IMR-90 (cell line): ENCODE data around the gene PTPRN2. TPM values are rescaled to one million over a fixed set of nuclear protein-coding genes. Genes with fewer than 3 reads are reported as not detected.

Experiments used
- ATAC-seq: fragments of 200-7000 bp; cut with Tn5 transposase; 2 replicates; pipeline ENCODE4 v1.9.1; 2020; ENCODE audit warnings: low read depth, mild to moderate bottlenecking, moderate library complexity
- BruUV-seq: library from RNA; stranded (reverse); fragments of 400-500 nt; replicated peaks from 2 replicates; lab custom pipeline; 2021; lab: Mats Ljungman, UMichigan
- CTCF ChIA-PET: fragments of 300-600 bp; formaldehyde crosslinking; extraction: SDS; loops from one replicate; lab custom pipeline; 2021; ENCODE audit warnings: antibody characterized with exemption; lab: Yijun Ruan, JAX
- POLR2A ChIA-PET: fragments of 300-600 bp; sonication (Branson Sonifier 250); formaldehyde crosslinking; loops from one replicate; lab custom pipeline; 2022; ENCODE audit warnings: antibody characterized with exemption; ENCODE audit not compliant: unreplicated experiment; lab: Charles Lee
- DNase-seq: peaks from one replicate; pipeline ENCODE4 v3.0.0; 2013
- H2AFZ ChIP-seq: replicated peaks from 2 replicates; pipeline ENCODE3; 2013; ENCODE audit warnings: low read length, mild to moderate bottlenecking; ENCODE audit not compliant: poor library complexity
- H2AK5ac ChIP-seq: 2 replicates; pipeline ENCODE4 v1.6.1; 2013; ENCODE audit warnings: low read depth, low read length, inconsistent platforms
- H2AK9ac ChIP-seq: replicated peaks from 2 replicates; pipeline ENCODE3; 2013; ENCODE audit warnings: mild to moderate bottlenecking, low read depth, low read length, moderate library complexity; ENCODE audit not compliant: poor library complexity
- H2BK120ac ChIP-seq: 2 replicates; pipeline ENCODE4 v1.6.1; 2013; ENCODE audit warnings: low read depth, low read length, inconsistent platforms
- H2BK15ac ChIP-seq: 3 replicates; pipeline ENCODE4 v1.6.1; 2013; ENCODE audit warnings: low read depth, low read length, inconsistent platforms
- H2BK20ac ChIP-seq: 2 replicates; pipeline ENCODE4 v1.6.1; 2013; ENCODE audit warnings: low read depth, mild to moderate bottlenecking, inconsistent platforms, low read length, moderate library complexity
- H2BK5ac ChIP-seq: 2 replicates; pipeline ENCODE4 v1.6.1; 2013; ENCODE audit warnings: mild to moderate bottlenecking, low read depth, low read length, inconsistent platforms; ENCODE audit not compliant: poor library complexity, severe bottlenecking
- H3K14ac ChIP-seq: replicated peaks from 2 replicates; pipeline ENCODE4 v1.6.1; 2013; ENCODE audit warnings: low read depth, low read length, inconsistent platforms
- H3K18ac ChIP-seq: 2 replicates; pipeline ENCODE4 v1.6.1; 2013; ENCODE audit warnings: low read depth, low read length, control low read depth
- H3K23ac ChIP-seq: 2 replicates; pipeline ENCODE4 v1.6.1; 2013; ENCODE audit warnings: low read depth, low read length, inconsistent platforms
- H3K27ac ChIP-seq: 2 replicates; pipeline ENCODE4 v1.5.1; 2013; ENCODE audit warnings: mild to moderate bottlenecking, control low read depth, low read length; ENCODE audit not compliant: insufficient read depth
- H3K27me3 ChIP-seq: 2 replicates; pipeline ENCODE4 v1.6.1; 2013; ENCODE audit warnings: low read length; ENCODE audit not compliant: control insufficient read depth, insufficient read depth
- H3K36me3 ChIP-seq: 2 replicates; pipeline ENCODE4 v1.6.1; 2013; ENCODE audit warnings: low read length, mixed read lengths; ENCODE audit not compliant: control insufficient read depth, insufficient read depth
- H3K4ac ChIP-seq: 2 replicates; pipeline ENCODE4 v1.6.1; 2013; ENCODE audit warnings: low read depth, low read length, inconsistent platforms
- H3K4me1 ChIP-seq: 2 replicates; pipeline ENCODE4 v1.6.1; 2013; ENCODE audit warnings: low read length, mixed read lengths; ENCODE audit not compliant: control insufficient read depth, insufficient read depth
- H3K4me2 ChIP-seq: 2 replicates; pipeline ENCODE4 v1.6.1; 2013; ENCODE audit warnings: low read depth, mild to moderate bottlenecking, control low read depth, low read length, moderate library complexity
- H3K4me3 ChIP-seq: 2 replicates; pipeline ENCODE4 v1.5.1; 2013; ENCODE audit warnings: low read depth, mild to moderate bottlenecking, control low read depth, low read length, moderate library complexity; ENCODE audit not compliant: insufficient read depth
- H3K56ac ChIP-seq: 2 replicates; pipeline ENCODE4 v1.6.1; 2013; ENCODE audit warnings: low read length, inconsistent platforms; ENCODE audit not compliant: insufficient read depth; ENCODE audit errors: extremely low read depth
- H3K79me1 ChIP-seq, 2 experiments: 2 replicates each; pipeline ENCODE4 v1.6.1; 2013; ENCODE audit warnings: low read length in 2 of 2, inconsistent platforms in 1 of 2, low read depth in 1 of 2
- H3K9ac ChIP-seq: 2 replicates; pipeline ENCODE4 v1.6.1; 2013; ENCODE audit warnings: low read depth, low read length, control low read depth
- H3K9me1 ChIP-seq: 2 replicates; pipeline ENCODE4 v1.6.1; 2013; ENCODE audit warnings: low read length, inconsistent platforms; ENCODE audit not compliant: insufficient read depth
- H3K9me3 ChIP-seq: 2 replicates; pipeline ENCODE4 v1.6.1; 2013; ENCODE audit warnings: low read length; ENCODE audit not compliant: control insufficient read depth, insufficient read depth
- H4K20me1 ChIP-seq: 2 replicates; pipeline ENCODE4 v1.6.1; 2013; ENCODE audit warnings: low read length, inconsistent platforms; ENCODE audit not compliant: insufficient read depth
- H4K5ac ChIP-seq: 2 replicates; pipeline ENCODE4 v1.6.1; 2013; ENCODE audit warnings: mild to moderate bottlenecking, low read depth, low read length, control low read depth
- H4K8ac ChIP-seq, 2 experiments: 2 replicates each; pipeline ENCODE4 v1.6.1; 2013; ENCODE audit warnings: low read depth in 2 of 2, low read length in 2 of 2, control low read depth in 1 of 2, inconsistent platforms in 1 of 2
- H4K91ac ChIP-seq: 2 replicates; pipeline ENCODE4 v1.6.1; 2013; ENCODE audit warnings: low read depth, low read length, inconsistent platforms; ENCODE audit not compliant: insufficient read depth
- BHLHE40 ChIP-seq: fragments of 150-350 bp; IDR thresholded peaks from 2 replicates; pipeline ENCODE4 v1.6.1; 2016; ENCODE audit warnings: mild to moderate bottlenecking, low read depth, low read length
- CHD1 ChIP-seq: IDR thresholded peaks from 2 replicates; pipeline ENCODE4 v1.6.1; 2012; ENCODE audit warnings: low read depth, low read length, improper control_type of control experiment
- FOS ChIP-seq: fragments of 150-350 bp; IDR thresholded peaks from 2 replicates; pipeline ENCODE4 v1.6.1; 2016; ENCODE audit warnings: low read depth, low read length
- MAFK ChIP-seq: IDR thresholded peaks from 2 replicates; pipeline ENCODE4 v1.6.1; 2012; ENCODE audit warnings: low read depth, low read length, improper control_type of control experiment
- MAZ ChIP-seq: IDR thresholded peaks from 2 replicates; pipeline ENCODE4 v1.6.1; 2012; ENCODE audit warnings: low read depth, mild to moderate bottlenecking, low read length, improper control_type of control experiment, moderate library complexity, borderline replicate concordance
- MXI1 ChIP-seq: IDR thresholded peaks from 2 replicates; pipeline ENCODE4 v1.6.1; 2012; ENCODE audit warnings: low read depth, mild to moderate bottlenecking, low read length, moderate library complexity, borderline replicate concordance
- POLR2A ChIP-seq: IDR thresholded peaks from 2 replicates; pipeline ENCODE4 v1.6.1; 2012; ENCODE audit warnings: mild to moderate bottlenecking, low read depth, low read length
- RCOR1 ChIP-seq: IDR thresholded peaks from 2 replicates; pipeline ENCODE4 v1.6.1; 2012; ENCODE audit warnings: mild to moderate bottlenecking, low read length, improper control_type of control experiment; ENCODE audit not compliant: insufficient replicate concordance
- RFX5 ChIP-seq: IDR thresholded peaks from 2 replicates; pipeline ENCODE4 v1.8.0; 2012; ENCODE audit warnings: low read depth, mild to moderate bottlenecking, low read length, moderate library complexity
- WGBS, 2 experiments: methylation state at CpG; one replicate each; pipeline versions ENCODE4 v1.1.5 to v1.1.7; 2013; ENCODE audit warnings: missing lambda C conversion rate in 2 of 2; ENCODE audit not compliant: insufficient read length in 1 of 2; ENCODE audit errors: extremely low coverage in 2 of 2; 5-methylcytosine and 5-hydroxymethylcytosine counted together
- dilution Hi-C: fragments of 300-500 bp; cut with HindIII; formaldehyde crosslinking; loops from one replicate; pipeline ENCODE4 v1.14.3; 2018; ENCODE audit warnings: low sequenced_read_pairs; ENCODE audit not compliant: unreplicated experiment
- in situ Hi-C: fragments of 300-500 bp; cut with MboI; formaldehyde crosslinking; loops from 3 replicates; pipeline ENCODE4 v1.14.3; 2019; ENCODE audit warnings: low sequenced_read_pairs, inconsistent platforms, mixed read lengths
- intact Hi-C: fragments of 100-400 bp; cut with micrococcal nuclease; formaldehyde crosslinking; loops from 2 replicates; pipeline ENCODE4 v1.10.0; 2022
- polyA plus RNA-seq, 3 experiments: library from polyadenylated mRNA; depleted of rRNA; stranded (reverse); fragments of >200 nt; gene quantifications; 2 replicates each; pipeline ENCODE4 v1.2.3, GENCODE V29; 2012; ENCODE audit warnings: low replicate concordance in 1 of 3
- total RNA-seq: library from RNA; depleted of rRNA; stranded (reverse); fragments of >200 nt; gene quantifications from 2 replicates; pipeline ENCODE4 v1.2.3, GENCODE V29; 2012
- TF ChIP-seq, protein P1 (sequence below): fragments of 150-350 bp; IDR thresholded peaks from 2 replicates; pipeline ENCODE4 v1.6.1; 2017; ENCODE audit warnings: mild to moderate bottlenecking, antibody characterized with exemption, low read length, low read depth

The PTPRN2 gene
- total and polyA plus RNA-seq, 2 of the 4 experiments (the other 2 are of a cell fraction) = 0.03 TPM; not detected in 1

DNA sequence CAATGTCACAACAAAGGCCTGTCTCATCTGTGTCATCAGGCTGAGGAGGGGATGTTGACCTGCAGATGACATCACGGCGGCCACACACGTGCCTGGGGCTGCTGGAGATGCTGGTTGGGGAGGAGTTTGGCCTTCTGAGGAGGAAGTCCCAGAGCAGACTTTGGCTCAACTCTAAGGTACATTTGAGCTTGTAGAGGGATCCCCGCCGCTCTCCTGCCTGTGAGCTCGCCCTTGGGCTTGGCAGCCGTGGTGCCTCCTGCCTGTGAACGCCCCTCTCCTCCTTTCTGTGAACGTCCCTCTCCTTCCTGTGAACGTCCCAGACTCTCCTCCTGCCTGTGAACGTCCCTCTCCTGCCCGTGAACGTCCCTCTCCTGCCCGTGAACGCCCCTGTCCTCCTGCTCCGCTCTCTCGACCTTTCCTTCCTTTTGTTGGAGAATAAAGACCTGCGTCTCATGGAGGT, 1074.4 kb downstream of the PTPRN2 start:
- 44% methylated on average over 4 of the region's 18 CpGs; no CpG with 5 or more reads in 1 of the 2 experiments for WGBS, 2 experiments
- TF ChIP-seq MAFK (no peak), MAZ (no peak), RFX5 (no peak), POLR2A (no peak), FOS (no peak), CHD1 (no peak), MXI1 (no peak), BHLHE40 (no peak), RCOR1 (no peak)
- TF ChIP-seq, protein P1, sequence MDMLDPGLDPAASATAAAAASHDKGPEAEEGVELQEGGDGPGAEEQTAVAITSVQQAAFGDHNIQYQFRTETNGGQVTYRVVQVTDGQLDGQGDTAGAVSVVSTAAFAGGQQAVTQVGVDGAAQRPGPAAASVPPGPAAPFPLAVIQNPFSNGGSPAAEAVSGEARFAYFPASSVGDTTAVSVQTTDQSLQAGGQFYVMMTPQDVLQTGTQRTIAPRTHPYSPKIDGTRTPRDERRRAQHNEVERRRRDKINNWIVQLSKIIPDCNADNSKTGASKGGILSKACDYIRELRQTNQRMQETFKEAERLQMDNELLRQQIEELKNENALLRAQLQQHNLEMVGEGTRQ = no peak
- Histone ChIP-seq H2AK9ac (no peak overlapping the region), H2BK20ac (no peak overlapping the region), H4K20me1 (no peaks in the 10 kb centered on the region), H3K4ac (no peak overlapping the region), H3K14ac (no peak overlapping the region), H2BK5ac (no peak overlapping the region), H3K23ac (no peak overlapping the region), H2AK5ac (no peak overlapping the region), H3K36me3 (no peaks in the 10 kb centered on the region), H2BK15ac (no peak overlapping the region), H3K18ac (no peak overlapping the region), H3K9me3 (peaks cover 25% of the 10 kb centered on the region; the same call in 1 of the 2 replicates), H3K27ac (no peak overlapping the region), H3K4me1 (no peaks in the 10 kb centered on the region), H3K27me3 (no peaks in the 10 kb centered on the region), H3K4me3 (no peak overlapping the region), H4K91ac (no peak overlapping the region), H3K9ac (no peak overlapping the region), H3K9me1 (no peaks in the 10 kb centered on the region), H4K8ac (no peak overlapping the region), H3K79me1 (no peaks in the 10 kb centered on the region), H3K4me2 (no peak overlapping the region), H3K56ac (no peak overlapping the region), H2AFZ (peak overlapping the region; percentile 5), H4K5ac (no peak overlapping the region), H2BK120ac (no peak overlapping the region)
- intact Hi-C loops = no loop called here
- BruUV-seq = no TSS peak
- in situ Hi-C loops = no loop called here
- POLR2A ChIA-PET = no interaction called here
- DNase-seq (no peak), ATAC-seq (no peak)
- dilution Hi-C loops = no loop called here
- CTCF ChIA-PET = no interaction called here
